Liver (tissue), 3 donors: ENCODE results near the gene GAPDH.

Experiments
- ATF3 ChIP-seq: IDR thresholded peaks from 2 replicates; pipeline ENCODE4 v1.6.1; 2016; ENCODE audit warnings: antibody characterized with exemption
- CTCF ChIP-seq: fragments of 150-350 bp; IDR thresholded peaks from 2 replicates; pipeline ENCODE4 v1.5.1; 2017; ENCODE audit warnings: improper control_type of control experiment, low read depth, low read length; ENCODE audit not compliant: missing input control
- FOXA2 ChIP-seq: IDR thresholded peaks from 2 replicates; pipeline ENCODE4 v1.6.1; 2016; ENCODE audit warnings: antibody characterized with exemption
- GABPA ChIP-seq, 2 donors: IDR thresholded peaks in 1 of 2; conservative IDR thresholded peaks in 1 of 2; 2 replicates each; pipeline ENCODE4 v1.6.1; 2016; ENCODE audit warnings: antibody characterized with exemption in 2 of 2, mild to moderate bottlenecking in 1 of 2, moderate library complexity in 1 of 2
- HNF4G ChIP-seq: IDR thresholded peaks from 2 replicates; pipeline ENCODE4 v1.6.1; 2016; ENCODE audit warnings: antibody characterized with exemption
- JUND ChIP-seq, 2 donors: IDR thresholded peaks; 2 replicates each; pipeline ENCODE4 v1.6.1; 2016; ENCODE audit warnings: antibody characterized with exemption in 2 of 2
- RAD21 ChIP-seq, 2 donors: IDR thresholded peaks; 2 replicates each; pipeline ENCODE4 v1.6.1; 2016; ENCODE audit warnings: antibody characterized with exemption in 2 of 2, mild to moderate bottlenecking in 2 of 2
- RXRA ChIP-seq, 2 donors: IDR thresholded peaks; 2 replicates each; pipeline ENCODE4 v1.6.1; 2017 to 2018; ENCODE audit warnings: antibody characterized with exemption in 2 of 2, mild to moderate bottlenecking in 1 of 2
- SP1 ChIP-seq: IDR thresholded peaks from 2 replicates; pipeline ENCODE4 v1.6.1; 2018; ENCODE audit warnings: antibody characterized with exemption, mild to moderate bottlenecking
- TAF1 ChIP-seq: conservative IDR thresholded peaks from 2 replicates; pipeline ENCODE4 v1.6.1; 2016; ENCODE audit warnings: antibody characterized with exemption, mild to moderate bottlenecking
- YY1 ChIP-seq: IDR thresholded peaks from 2 replicates; pipeline ENCODE4 v1.6.1; 2016; ENCODE audit warnings: antibody characterized with exemption, mild to moderate bottlenecking
- TF ChIP-seq, protein P1 (sequence below): IDR thresholded peaks from 2 replicates; pipeline ENCODE4 v1.6.1; 2016; ENCODE audit warnings: antibody characterized with exemption, mild to moderate bottlenecking
- donor health status: healthy.
- donor health status: healthy.

DNA sequence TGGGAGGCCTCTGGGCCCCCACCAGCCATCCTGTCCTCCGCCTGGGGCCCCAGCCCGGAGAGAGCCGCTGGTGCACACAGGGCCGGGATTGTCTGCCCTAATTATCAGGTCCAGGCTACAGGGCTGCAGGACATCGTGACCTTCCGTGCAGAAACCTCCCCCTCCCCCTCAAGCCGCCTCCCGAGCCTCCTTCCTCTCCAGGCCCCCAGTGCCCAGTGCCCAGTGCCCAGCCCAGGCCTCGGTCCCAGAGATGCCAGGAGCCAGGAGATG lies 729 bp upstream of the GAPDH start:
- no peak for TF ChIP-seq CTCF
- TF ChIP-seq, protein P1, sequence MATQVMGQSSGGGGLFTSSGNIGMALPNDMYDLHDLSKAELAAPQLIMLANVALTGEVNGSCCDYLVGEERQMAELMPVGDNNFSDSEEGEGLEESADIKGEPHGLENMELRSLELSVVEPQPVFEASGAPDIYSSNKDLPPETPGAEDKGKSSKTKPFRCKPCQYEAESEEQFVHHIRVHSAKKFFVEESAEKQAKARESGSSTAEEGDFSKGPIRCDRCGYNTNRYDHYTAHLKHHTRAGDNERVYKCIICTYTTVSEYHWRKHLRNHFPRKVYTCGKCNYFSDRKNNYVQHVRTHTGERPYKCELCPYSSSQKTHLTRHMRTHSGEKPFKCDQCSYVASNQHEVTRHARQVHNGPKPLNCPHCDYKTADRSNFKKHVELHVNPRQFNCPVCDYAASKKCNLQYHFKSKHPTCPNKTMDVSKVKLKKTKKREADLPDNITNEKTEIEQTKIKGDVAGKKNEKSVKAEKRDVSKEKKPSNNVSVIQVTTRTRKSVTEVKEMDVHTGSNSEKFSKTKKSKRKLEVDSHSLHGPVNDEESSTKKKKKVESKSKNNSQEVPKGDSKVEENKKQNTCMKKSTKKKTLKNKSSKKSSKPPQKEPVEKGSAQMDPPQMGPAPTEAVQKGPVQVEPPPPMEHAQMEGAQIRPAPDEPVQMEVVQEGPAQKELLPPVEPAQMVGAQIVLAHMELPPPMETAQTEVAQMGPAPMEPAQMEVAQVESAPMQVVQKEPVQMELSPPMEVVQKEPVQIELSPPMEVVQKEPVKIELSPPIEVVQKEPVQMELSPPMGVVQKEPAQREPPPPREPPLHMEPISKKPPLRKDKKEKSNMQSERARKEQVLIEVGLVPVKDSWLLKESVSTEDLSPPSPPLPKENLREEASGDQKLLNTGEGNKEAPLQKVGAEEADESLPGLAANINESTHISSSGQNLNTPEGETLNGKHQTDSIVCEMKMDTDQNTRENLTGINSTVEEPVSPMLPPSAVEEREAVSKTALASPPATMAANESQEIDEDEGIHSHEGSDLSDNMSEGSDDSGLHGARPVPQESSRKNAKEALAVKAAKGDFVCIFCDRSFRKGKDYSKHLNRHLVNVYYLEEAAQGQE: no peak
- no peak for TF ChIP-seq YY1
- TF ChIP-seq FOXA2: no peak
- no peak for TF ChIP-seq ATF3
- TF ChIP-seq RXRA (IDR thresholded peaks at IDR 0.05): no peak
- TF ChIP-seq GABPA (IDR thresholded peaks at IDR 0.05 in 1 of 2, conservative IDR thresholded peaks at IDR 0.05 in 1 of 2): no peak
- TF ChIP-seq SP1: no peak
- TF ChIP-seq JUND (IDR thresholded peaks at IDR 0.05): no peak
- no peak for TF ChIP-seq TAF1
- no peak for TF ChIP-seq RAD21 (IDR thresholded peaks at IDR 0.05)
- no peak for TF ChIP-seq HNF4G
